22Rv1 (cell line): ENCODE data around the gene COPS7A.

Experiments used
- H3K27ac ChIP-seq: fragments of 450-650 bp; 2 replicates; pipeline ENCODE4 v1.5.1; 2017
- CTCF ChIP-seq: fragments of 450-650 bp; IDR thresholded peaks from 2 replicates; pipeline ENCODE4 v1.5.1; 2017; ENCODE audit warnings: mild to moderate bottlenecking
- ZFX ChIP-seq: fragments of 450-650 bp; IDR thresholded peaks from 2 replicates; pipeline ENCODE4 v1.6.1; 2017; ENCODE audit warnings: antibody characterized with exemption, borderline replicate concordance

Gene COPS7A

GRCh38 chr12:6703631-6704030 is 20.2 kb upstream of the COPS7A start:
- H3K27ac ChIP-seq: no peak overlapping the region

GRCh38 chr12:6708351-6708750 is 15.5 kb upstream of the COPS7A start:
- peak overlapping the region; percentile 41 for H3K27ac ChIP-seq

More at GRCh38 chr12:6703631-6704030, 20.2 kb upstream of the COPS7A start:
- peak; percentile 18 for TF ChIP-seq CTCF
- no peak for TF ChIP-seq ZFX

GRCh38 chr12:6708960-6709394 is 14.9 kb upstream of the COPS7A start:
- peak overlapping the region; percentile 41 for H3K27ac ChIP-seq
- TF ChIP-seq CTCF (no peak), ZFX (no peak)

- peak overlapping the region; percentile 42 for H3K27ac ChIP-seq
Observed at GRCh38 chr12:6716031-6716873, 7.6 kb upstream of the COPS7A start.

GRCh38 chr12:6716874-6717437 is 6.9 kb upstream of the COPS7A start:
- TF ChIP-seq ZFX: no peak
- no peak for TF ChIP-seq CTCF
- H3K27ac ChIP-seq: peak overlapping the region; percentile 42

- H3K27ac ChIP-seq: peak overlapping the region; percentile 86
Observed at GRCh38 chr12:6722863-6723262, 983 bp upstream of the COPS7A start.

GRCh38 chr12:6724409-6724797 is 557 bp downstream of the COPS7A start:
- TF ChIP-seq CTCF: no peak
- peak overlapping the region; percentile 86 for H3K27ac ChIP-seq

More at GRCh38 chr12:6722863-6723262, 983 bp upstream of the COPS7A start:
- TF ChIP-seq ZFX (no peak), CTCF (no peak)

- peak overlapping the region; percentile 86; the same call in 1 of the 2 replicates for H3K27ac ChIP-seq
- no peak for TF ChIP-seq CTCF
- no peak for TF ChIP-seq ZFX
Observed at GRCh38 chr12:6725350-6725749, 1.5 kb downstream of the COPS7A start.
